ENCODE data around the gene BOD1L1.

- TF ChIP-seq CTCF (tag by site-specific recombination; IDR thresholded peaks at IDR 0.05) = no peak
- no peak for TF ChIP-seq INSM2 (tag by site-specific recombination; IDR thresholded peaks at IDR 0.05)
- no peak for TF ChIP-seq ZNF274 (IDR thresholded peaks at IDR 0.05; ENCODE audit: low read length)
- no peak for TF ChIP-seq ZNF274 (tag by site-specific recombination; IDR thresholded peaks at IDR 0.05; ENCODE audit: borderline replicate concordance)
- TF ChIP-seq SP2 (tag by site-specific recombination; IDR thresholded peaks at IDR 0.05) = no peak
- no peak for TF ChIP-seq ZNF335 (tag by site-specific recombination; conservative IDR thresholded peaks at IDR 0.05)
Measured at GRCh38 chr4:13641084-13641483, 13.6 kb upstream of the BOD1L1 start.
